K562 (cell line): ENCODE results near the gene MRM2. TPM values are rescaled to one million over a fixed set of nuclear protein-coding genes. Genes with fewer than 3 reads are reported as not detected.

Source experiments
- ATAC-seq: fragments of 200-7000 bp; cut with Tn5 transposase; 3 replicates; pipeline ENCODE4 v1.9.1; 2020; ENCODE audit warnings: moderate library complexity
- BruUV-seq: library from RNA; stranded (reverse); fragments of 400-500 nt; replicated peaks from 2 replicates; lab custom pipeline; 2021; lab: Mats Ljungman, UMichigan
- CTCF ChIA-PET: fragments of 300-600 bp; formaldehyde crosslinking; extraction: SDS; loops from one replicate; lab custom pipeline; 2021; ENCODE audit warnings: low intra/inter-chr PET ratio; lab: Yijun Ruan, JAX
- POLR2A ChIA-PET: fragments of 300-600, 350-650 bp; sonication (Branson Sonifier 250); formaldehyde crosslinking; extraction: SDS; loops from one replicate; lab custom pipeline; 2021; ENCODE audit warnings: antibody characterized with exemption, inconsistent platforms; lab: Yijun Ruan, JAX
- DNase-seq, 4 experiments: peaks; one replicate each; pipeline versions ENCODE4 v3.0.0 to v3.0.0-alpha.2; 2011 to 2018; ENCODE audit warnings: low spot score in 3 of 4, mixed read lengths in 3 of 4; ENCODE audit errors: extremely low read depth in 1 of 4
- FAIRE-seq: peaks from 2 replicates; lab custom pipeline; 2011; peaks lifted over from hg19 to GRCh38; lab: Jason Lieb, UNC
- H2AFZ ChIP-seq: 2 replicates; pipeline ENCODE4 v1.6.0; 2011; ENCODE audit warnings: low read depth, low read length, control low read depth, inconsistent platforms
- H3K27ac ChIP-seq: fragments of 200-600 bp; 3 replicates; pipeline ENCODE4 v1.8.0; 2011; ENCODE audit warnings: low read depth, mild to moderate bottlenecking, control low read depth, inconsistent platforms, low read length, moderate library complexity, mixed read lengths; ENCODE audit errors: extremely low read depth
- H3K27me3 ChIP-seq, 2 experiments: fragments of 300-600 bp in 1 of 2; 2 replicates in 1 of 2; 3 replicates in 1 of 2; pipeline versions ENCODE4 v1.6.0 to v1.8.0; 2011; ENCODE audit warnings: inconsistent platforms in 2 of 2, low read length in 2 of 2, mild to moderate bottlenecking in 1 of 2, mixed read lengths in 1 of 2, moderate library complexity in 1 of 2; ENCODE audit not compliant: control insufficient read depth in 2 of 2, insufficient read depth in 2 of 2
- H3K36me3 ChIP-seq: fragments of 300-600 bp; 3 replicates; pipeline ENCODE4 v1.8.0; 2011; ENCODE audit warnings: mild to moderate bottlenecking, low read length, inconsistent platforms; ENCODE audit not compliant: control insufficient read depth, insufficient read depth
- H3K4me1 ChIP-seq, 2 experiments: fragments of 200-600 bp in 1 of 2; replicated peaks in 1 of 2; 2 replicates in 1 of 2; 3 replicates in 1 of 2; pipeline versions ENCODE4 v1.5.1 to v1.8.0; 2011; ENCODE audit warnings: inconsistent platforms in 2 of 2, low read length in 2 of 2, mild to moderate bottlenecking in 1 of 2, mixed read lengths in 1 of 2, moderate library complexity in 1 of 2; ENCODE audit not compliant: control insufficient read depth in 2 of 2, insufficient read depth in 2 of 2
- H3K4me2 ChIP-seq: 2 replicates; pipeline ENCODE4 v1.6.1; 2011; ENCODE audit warnings: low read length, control low read depth, inconsistent platforms, mixed read lengths; ENCODE audit not compliant: insufficient read depth
- H3K4me3 ChIP-seq: fragments of 200-600 bp; sonication (generic), shearing (Covaris generic); 2 replicates; pipeline ENCODE4 v1.5.1; 2016; ENCODE audit warnings: control low read depth, inconsistent platforms
- H3K79me2 ChIP-seq: fragments of 200-600 bp; 3 replicates; pipeline ENCODE4 v1.8.0; 2011; ENCODE audit warnings: low read length, inconsistent platforms; ENCODE audit not compliant: control insufficient read depth, insufficient read depth
- H3K9ac ChIP-seq, 2 experiments: 2 replicates each; pipeline versions ENCODE4 v1.6.0 to v1.6.1; 2011; ENCODE audit warnings: low read depth in 2 of 2, low read length in 2 of 2, control low read depth in 1 of 2, inconsistent platforms in 1 of 2, mild to moderate bottlenecking in 1 of 2, mixed read lengths in 1 of 2; ENCODE audit not compliant: insufficient read depth in 1 of 2
- H3K9me1 ChIP-seq: one replicate; pipeline ENCODE4 v1.6.0; 2011; ENCODE audit warnings: inconsistent platforms, mild to moderate bottlenecking, low read length, moderate library complexity; ENCODE audit not compliant: control insufficient read depth, insufficient read depth
- H3K9me3 ChIP-seq: replicated peaks from 2 replicates; pipeline ENCODE4 v1.5.1; 2011; ENCODE audit warnings: low read depth, low read length, inconsistent platforms; ENCODE audit not compliant: control insufficient read depth, insufficient read depth
- H4K20me1 ChIP-seq: replicated peaks from 2 replicates; pipeline ENCODE4 v1.6.1; 2011; ENCODE audit warnings: low read length, inconsistent platforms, mixed read lengths; ENCODE audit not compliant: control insufficient read depth, insufficient read depth
- FOXA3 ChIP-seq, 2 experiments: fragments of 450-650 bp in 1 of 2; sonication (generic) in 1 of 2; formaldehyde crosslinking; IDR thresholded peaks in 1 of 2; conservative IDR thresholded peaks in 1 of 2; 2 replicates each; pipeline versions ENCODE4 v1.4.0 to v1.8.0; 2020 to 2022; ENCODE audit warnings: mild to moderate bottlenecking in 2 of 2, missing genetic modification reagents in 1 of 2
- ILK ChIP-seq: fragments of 450-650 bp; IDR thresholded peaks from 2 replicates; pipeline ENCODE4 v1.6.1; 2016; ENCODE audit warnings: missing genetic modification characterization, low read depth, mild to moderate bottlenecking, missing compliant biosample characterization, moderate library complexity, borderline replicate concordance
- KDM4B ChIP-seq, 2 experiments: fragments of 450-650 bp in 1 of 2; sonication (generic) in 1 of 2; IDR thresholded peaks; 2 replicates each; pipeline ENCODE4 v1.6.1; 2016 to 2017; ENCODE audit warnings: borderline replicate concordance in 2 of 2, antibody characterized with exemption in 1 of 2, low read depth in 1 of 2, mild to moderate bottlenecking in 1 of 2
- POLR2G ChIP-seq: fragments of 200-400 bp; formaldehyde crosslinking; IDR thresholded peaks from 2 replicates; pipeline ENCODE4 v1.6.1; 2017; ENCODE audit warnings: low read depth, mild to moderate bottlenecking, antibody characterized with exemption, low read length, moderate library complexity
- SREBF1 ChIP-seq: fragments of 150-350 bp; IDR thresholded peaks from 2 replicates; pipeline ENCODE4 v1.6.1; 2014; ENCODE audit warnings: antibody characterized with exemption, low read depth, low read length, borderline replicate concordance
- ZBED1 ChIP-seq: IDR thresholded peaks from 2 replicates; pipeline ENCODE4 v1.6.1; 2014
- ZNF253 ChIP-seq: fragments of 250-450 bp; sonication (Bioruptor Pico); conservative IDR thresholded peaks from 2 replicates; pipeline ENCODE4 v1.6.1; 2021; ENCODE audit warnings: mild to moderate bottlenecking
- ZNF408 ChIP-seq: fragments of 250-450 bp; sonication (Bioruptor Pico); IDR thresholded peaks from 2 replicates; pipeline ENCODE4 v1.4.0; 2020; ENCODE audit warnings: low read depth, mild to moderate bottlenecking, moderate library complexity
- WGBS: fragments of 100-300 bp; shearing (Covaris generic); methylation state at CpG from one replicate; pipeline ENCODE4 v1.1.6; 2016; ENCODE audit warnings: low coverage, mixed read lengths; ENCODE audit not compliant: insufficient coverage; ENCODE audit errors: missing lambda C conversion rate; 5-methylcytosine and 5-hydroxymethylcytosine counted together
- in situ Hi-C: fragments of 300-500 bp; cut with MboI; formaldehyde crosslinking; loops from 4 replicates; pipeline ENCODE4 v1.15.0; 2018; ENCODE audit warnings: inconsistent platforms, mixed read lengths
- intact Hi-C: fragments of 100-400 bp; cut with micrococcal nuclease; formaldehyde crosslinking; loops from 2 replicates; pipeline ENCODE4 v1.14.2; 2022
- polyA plus RNA-seq, 8 experiments: library from polyadenylated mRNA; depleted of rRNA in 4 of 8; stranded (reverse) in 5 of 8; unstranded in 3 of 8; fragments of >200 nt; fragmentation: Nextera tagmentation in 2 of 8; fragmentation: Illumina TruSeq in 1 of 8; extraction: Ambion mirVana in 2 of 8; extraction: Trizol in 1 of 8; gene quantifications; 2 replicates each; pipeline versions ENCODE4 v1.2.1 to v1.2.3, GENCODE V29; 2011 to 2014; ENCODE audit warnings: inconsistent platforms in 1 of 8, missing spikeins in 1 of 8
- total RNA-seq, 7 experiments: library from RNA; depleted of rRNA in 6 of 7; stranded (reverse); fragments of >200 nt in 6 of 7; fragmentation: Illumina TruSeq in 2 of 7; extraction: Trizol in 2 of 7; gene quantifications; 2 replicates each; pipeline versions ENCODE4 v1.2.1 to v1.2.3, GENCODE V29; 2011 to 2021; ENCODE audit warnings: low replicate concordance in 1 of 7
- TF ChIP-seq, protein P1 (sequence below): fragments of 450-650 bp; IDR thresholded peaks from 2 replicates; pipeline ENCODE4 v1.6.1; 2016

MRM2 gene
- total and polyA plus RNA-seq, 9 of the 15 experiments (the other 6 are each of a cell fraction or from before 2014, with no cell fraction given): 32.4 to 116 (median 50.5) TPM

DNA sequence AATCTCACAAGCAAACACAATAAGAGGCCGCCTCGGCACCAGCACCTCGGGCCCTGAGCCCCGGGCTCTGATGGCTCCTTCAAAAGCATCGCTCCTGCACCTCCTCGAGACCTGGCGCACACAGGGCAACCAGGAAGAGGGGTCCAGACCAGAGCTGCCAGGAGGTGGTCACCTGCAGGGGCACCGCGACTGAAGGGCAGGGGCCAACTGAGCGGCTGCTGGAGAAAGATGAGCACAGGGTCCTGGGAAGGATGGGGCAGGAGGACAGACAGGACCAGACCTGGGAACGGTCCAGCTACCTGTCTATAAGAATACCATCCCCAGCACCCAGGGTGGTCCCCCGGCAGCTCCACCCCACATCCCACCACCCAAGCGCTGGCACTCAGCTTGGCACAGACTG lies 30.1 kb downstream of the MRM2 start:
- Histone ChIP-seq H3K27me3 (no peaks in the 10 kb centered on the region), H3K4me3 (no peak overlapping the region), H2AFZ (no peak overlapping the region), H3K27ac (no peak overlapping the region), H3K79me2 (no peaks in the 10 kb centered on the region), H3K4me2 (no peak overlapping the region), H3K36me3 (peaks cover 84% of the 10 kb centered on the region; the same call in 2 of the 3 replicates), H3K9ac (no peak overlapping the region), H3K4me1 (peaks cover 0 to 10% of the 10 kb centered on the region in 2 experiments; a peak in 1 of 5 replicates), H3K9me3 (0 out of 2 replicates have a peak, but pooled peaks cover 2% of the 10 kb centered on the region), H3K9me1 (no peaks in the 10 kb centered on the region), H4K20me1 (no peaks in the 10 kb centered on the region; the same call in none of the 2 replicates)
- BruUV-seq: no TSS peak
- POLR2A ChIA-PET: no interaction called here
- TF ChIP-seq ZNF253 (CRISPR knock-in tag) (no peak), POLR2G (0 out of 2 replicates have a peak, but pooled peaks have one; percentile 18)
- ATAC-seq (no peak), FAIRE-seq (no peak), DNase-seq (no peak)
- intact Hi-C loops (no loop called here), in situ Hi-C loops (no loop called here)
- 96% methylated on average over 11 of the region's 13 CpGs for WGBS
- CTCF ChIA-PET: interaction anchor here (0.5 kb wide), 1 partner anchor 52 kb away, joined by 5 read pairs; no protein-coding TSS in a partner anchor

DNA sequence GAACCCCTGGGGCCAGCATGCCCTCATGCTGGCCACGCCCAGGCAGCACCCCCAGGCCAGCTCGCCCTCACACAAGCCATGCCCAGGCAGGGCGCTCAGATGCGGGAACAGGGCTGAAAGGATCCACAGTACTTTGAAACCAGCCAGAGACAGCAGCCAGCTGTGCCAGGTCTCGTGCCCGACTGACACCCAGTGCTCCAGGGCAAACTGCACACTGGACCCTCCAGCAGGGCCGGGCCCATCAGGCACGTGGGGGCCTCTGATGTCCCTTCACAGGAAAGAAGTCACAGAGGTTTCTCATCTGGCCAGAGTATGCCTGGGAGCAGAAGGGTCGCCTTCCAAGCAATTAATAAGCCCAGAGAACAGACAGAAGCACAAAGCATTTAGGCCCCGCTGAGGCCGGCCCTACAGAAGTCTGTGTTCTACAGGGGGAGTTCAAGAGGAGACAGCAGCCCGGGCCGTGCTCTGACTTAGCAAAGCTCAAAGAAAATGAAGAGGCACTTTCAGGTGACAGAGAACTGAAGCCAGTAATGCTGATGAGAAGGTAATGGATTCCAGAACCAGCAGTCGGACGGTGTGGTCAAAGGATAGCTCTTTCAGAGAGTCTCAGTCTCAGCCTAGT lies 30.6 kb downstream of the MRM2 start:
- intact Hi-C loops (no loop called here), in situ Hi-C loops (no loop called here)
- FAIRE-seq: no peak
- Histone ChIP-seq H3K36me3 (peaks cover 81% of the 10 kb centered on the region; the same call in 2 of the 3 replicates), H3K27me3 (no peaks in the 10 kb centered on the region), H3K4me3 (no peak overlapping the region), H3K4me2 (no peak overlapping the region), H3K9me3 (0 out of 2 replicates have a peak, but pooled peaks cover 2% of the 10 kb centered on the region), H3K79me2 (no peaks in the 10 kb centered on the region), H3K9me1 (no peaks in the 10 kb centered on the region), H3K4me1 (peaks cover 0 to 10% of the 10 kb centered on the region in 2 experiments; a peak in 1 of 5 replicates), H3K27ac (no peak overlapping the region), H4K20me1 (no peaks in the 10 kb centered on the region; the same call in none of the 2 replicates), H3K9ac (no peak overlapping the region), H2AFZ (no peak overlapping the region)
- WGBS: 91% methylated on average over 15 of the region's 15 CpGs
- DNase-seq: no peak
- BruUV-seq: no TSS peak
- CTCF ChIA-PET: no interaction called here
- ATAC-seq: no peak
- POLR2A ChIA-PET: interaction anchor here (0.5 kb wide), 1 partner anchor 143 kb away, joined by 3 read pairs; the partner anchor contains the start of gene EIF3B
- TF ChIP-seq ILK (tag): no peak
- TF ChIP-seq ZBED1: no peak
- no peak for TF ChIP-seq KDM4B (IDR thresholded peaks at IDR 0.05; ENCODE audit: borderline replicate concordance in 2 of 2, low read depth in 1 of 2)
- no peak for TF ChIP-seq FOXA3 (CRISPR knock-in tag; conservative IDR thresholded peaks at IDR 0.05 in 1 of 2, IDR thresholded peaks at IDR 0.05 in 1 of 2)
- TF ChIP-seq, protein P1, sequence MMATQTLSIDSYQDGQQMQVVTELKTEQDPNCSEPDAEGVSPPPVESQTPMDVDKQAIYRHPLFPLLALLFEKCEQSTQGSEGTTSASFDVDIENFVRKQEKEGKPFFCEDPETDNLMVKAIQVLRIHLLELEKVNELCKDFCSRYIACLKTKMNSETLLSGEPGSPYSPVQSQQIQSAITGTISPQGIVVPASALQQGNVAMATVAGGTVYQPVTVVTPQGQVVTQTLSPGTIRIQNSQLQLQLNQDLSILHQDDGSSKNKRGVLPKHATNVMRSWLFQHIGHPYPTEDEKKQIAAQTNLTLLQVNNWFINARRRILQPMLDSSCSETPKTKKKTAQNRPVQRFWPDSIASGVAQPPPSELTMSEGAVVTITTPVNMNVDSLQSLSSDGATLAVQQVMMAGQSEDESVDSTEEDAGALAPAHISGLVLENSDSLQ: no peak
- no peak for TF ChIP-seq SREBF1
- TF ChIP-seq ZNF408 (CRISPR knock-in tag): no peak
